Measurements from ENCODE around the gene PPIL1. TPM values are rescaled to one million over a fixed set of nuclear protein-coding genes. Genes with fewer than 3 reads are reported as not detected.
A peak's percentile ranks its signal among the peaks of the same experiment; 100 is the strongest.

Gene PPIL1
- polyA plus RNA-seq, 3 donors = 2.0 to 7.6 (median 5.9) TPM

DNA sequence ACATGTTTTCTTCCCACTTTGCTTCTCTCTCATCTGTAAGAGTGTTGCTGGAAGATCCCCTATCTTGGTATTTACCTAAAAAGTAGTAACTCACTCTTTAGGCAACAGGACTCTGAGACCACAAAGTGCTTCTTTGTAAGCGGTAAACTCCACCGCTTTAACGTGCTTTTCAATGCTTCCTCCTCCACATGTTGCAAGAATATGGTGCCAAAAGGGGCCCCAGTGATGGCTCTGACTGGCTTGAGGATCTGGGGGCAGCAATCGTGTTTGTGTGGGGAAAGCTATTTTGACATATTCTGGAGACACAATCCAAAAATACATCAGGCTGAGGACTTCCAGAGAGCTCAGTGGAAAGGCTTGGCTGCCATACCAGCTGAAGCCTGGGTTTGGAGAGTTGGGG, 23.0 kb downstream of the PPIL1 start:
- Histone ChIP-seq H3K4me3 (replicated peaks in 1 of 3; ENCODE audit: low read depth in 2 of 3, low read length in 3 of 3) (no peak overlapping the region), H3K9me3 (replicated peaks in 1 of 2; ENCODE audit: control insufficient read depth in 1 of 2, insufficient read depth in 1 of 2, low read length in 2 of 2) (peaks cover 4 to 7% of the 10 kb centered on the region in 2 donors), H4K20me1 (ENCODE audit: insufficient read depth, low read length) (no peaks in the 10 kb centered on the region), H3K4me2 (replicated peaks; ENCODE audit: extremely low read depth, low read length, poor library complexity, severe bottlenecking) (no peak overlapping the region), H3K79me2 (ENCODE audit: insufficient read depth, low read length) (no peaks in the 10 kb centered on the region), H3K27me3 (ENCODE audit: control insufficient read depth in 2 of 2, insufficient read depth in 2 of 2, low read length in 2 of 2) (no peaks in the 10 kb centered on the region), H3K27ac (ENCODE audit: low read depth in 1 of 2, low read length in 2 of 2) (no peak overlapping the region), H3K9ac (ENCODE audit: insufficient read depth, low read length, poor library complexity, severe bottlenecking) (no peak overlapping the region), H3K4me1 (ENCODE audit: control insufficient read depth in 1 of 2, insufficient read depth in 2 of 2, low read length in 2 of 2) (peaks cover 49 to 55% of the 10 kb centered on the region in 2 donors), H3K36me3 (replicated peaks in 1 of 2; ENCODE audit: control insufficient read depth in 1 of 2, insufficient read depth in 2 of 2, low read length in 2 of 2) (peaks cover 6 to 18% of the 10 kb centered on the region in 2 donors), H2AFZ (ENCODE audit: insufficient read depth, low read depth, low read length, poor library complexity, severe bottlenecking) (peak overlapping the region; percentile 7)
- Mint-ChIP-seq H3K36me3 (peaks cover 32 to 38% of the 10 kb centered on the region in 2 donors), H3K4me3 (no peak overlapping the region), H3K27ac (peak overlapping the region in 6 of 7 donors; percentile 0 to 94 (median 80)), H3K4me1 (peaks cover 59% of the 10 kb centered on the region), H3K9me3 (peaks cover 14 to 25% (median 22%) of the 10 kb centered on the region in 7 donors), H3K27me3 (ENCODE audit: low read depth in 3 of 3) (peaks cover 3 to 9% (median 6%) of the 10 kb centered on the region in 3 donors)
- intact Hi-C loops (cut with micrococcal nuclease) = loop anchor here (5.0 kb wide), 3 partner anchors 36 to 169 kb away; partner anchors contain the start of gene C6orf89 (in 1 of the 2)
- TF ChIP-seq, protein P1, sequence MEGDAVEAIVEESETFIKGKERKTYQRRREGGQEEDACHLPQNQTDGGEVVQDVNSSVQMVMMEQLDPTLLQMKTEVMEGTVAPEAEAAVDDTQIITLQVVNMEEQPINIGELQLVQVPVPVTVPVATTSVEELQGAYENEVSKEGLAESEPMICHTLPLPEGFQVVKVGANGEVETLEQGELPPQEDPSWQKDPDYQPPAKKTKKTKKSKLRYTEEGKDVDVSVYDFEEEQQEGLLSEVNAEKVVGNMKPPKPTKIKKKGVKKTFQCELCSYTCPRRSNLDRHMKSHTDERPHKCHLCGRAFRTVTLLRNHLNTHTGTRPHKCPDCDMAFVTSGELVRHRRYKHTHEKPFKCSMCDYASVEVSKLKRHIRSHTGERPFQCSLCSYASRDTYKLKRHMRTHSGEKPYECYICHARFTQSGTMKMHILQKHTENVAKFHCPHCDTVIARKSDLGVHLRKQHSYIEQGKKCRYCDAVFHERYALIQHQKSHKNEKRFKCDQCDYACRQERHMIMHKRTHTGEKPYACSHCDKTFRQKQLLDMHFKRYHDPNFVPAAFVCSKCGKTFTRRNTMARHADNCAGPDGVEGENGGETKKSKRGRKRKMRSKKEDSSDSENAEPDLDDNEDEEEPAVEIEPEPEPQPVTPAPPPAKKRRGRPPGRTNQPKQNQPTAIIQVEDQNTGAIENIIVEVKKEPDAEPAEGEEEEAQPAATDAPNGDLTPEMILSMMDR (IDR thresholded peaks at IDR 0.05) = no peak
- DNase-seq = no peak
- WGBS (ENCODE audit: insufficient coverage) = no CpG with 5 or more reads among the region's 4 CpGs

DNA sequence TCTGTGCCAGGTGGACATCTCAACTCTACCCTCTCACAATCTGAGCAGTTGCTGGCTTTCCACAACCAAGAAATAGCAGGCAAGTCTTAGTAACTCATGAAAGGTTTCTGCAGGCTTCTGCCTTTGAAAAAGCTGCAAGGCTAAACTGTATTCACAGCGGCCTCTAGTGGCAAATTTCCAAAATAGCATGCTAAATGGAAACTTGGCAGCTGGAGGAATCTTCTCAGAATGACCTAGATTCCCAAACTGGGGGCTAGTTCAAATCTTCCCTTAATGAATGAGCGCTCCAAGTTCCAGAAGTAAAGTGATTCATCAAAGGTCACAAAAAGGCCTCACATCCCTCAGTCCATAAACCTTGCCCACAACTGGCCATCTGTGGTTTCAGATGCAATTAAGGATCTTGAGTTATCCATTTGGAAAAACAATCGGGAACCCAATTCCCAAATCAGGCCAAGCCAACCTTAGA, 23.4 kb downstream of the PPIL1 start:
- peak overlapping the region in 1 of 2 donors; percentile 30 for H3K4me3 Mint-ChIP-seq
- H2AFZ ChIP-seq (ENCODE audit: insufficient read depth, low read depth, low read length, poor library complexity, severe bottlenecking) = peak overlapping the region; percentile 7
- peaks cover 14 to 25% (median 22%) of the 10 kb centered on the region in 7 donors for H3K9me3 Mint-ChIP-seq
- TF ChIP-seq, protein P1 (IDR thresholded peaks at IDR 0.05) = peak; percentile 84
- intact Hi-C loops (cut with micrococcal nuclease) = loop anchor here (5.0 kb wide), 3 partner anchors 36 to 169 kb away; partner anchors contain the start of gene C6orf89 (in 1 of the 2)
- H3K9ac ChIP-seq (ENCODE audit: insufficient read depth, low read length, poor library complexity, severe bottlenecking) = no peak overlapping the region
- no peak overlapping the region for H3K27ac ChIP-seq (ENCODE audit: low read depth in 1 of 2, low read length in 2 of 2)
- H3K4me1 Mint-ChIP-seq = peaks cover 59% of the 10 kb centered on the region
- H3K79me2 ChIP-seq (ENCODE audit: insufficient read depth, low read length) = no peaks in the 10 kb centered on the region
- peaks cover 3 to 9% (median 6%) of the 10 kb centered on the region in 3 donors for H3K27me3 Mint-ChIP-seq (ENCODE audit: low read depth in 3 of 3)
- peak overlapping the region in 1 of 7 donors; percentile 94 for H3K27ac Mint-ChIP-seq
- H3K36me3 Mint-ChIP-seq = peaks cover 28 to 34% of the 10 kb centered on the region in 2 donors
- no peaks in the 10 kb centered on the region for H3K27me3 ChIP-seq (ENCODE audit: control insufficient read depth in 2 of 2, insufficient read depth in 2 of 2, low read length in 2 of 2)
- peaks cover 49 to 55% of the 10 kb centered on the region in 2 donors for H3K4me1 ChIP-seq (ENCODE audit: control insufficient read depth in 1 of 2, insufficient read depth in 2 of 2, low read length in 2 of 2)
- H3K9me3 ChIP-seq (replicated peaks in 1 of 2; ENCODE audit: control insufficient read depth in 1 of 2, insufficient read depth in 1 of 2, low read length in 2 of 2) = peaks cover 4 to 7% of the 10 kb centered on the region in 2 donors
- no peaks in the 10 kb centered on the region for H4K20me1 ChIP-seq (ENCODE audit: insufficient read depth, low read length)
- H3K36me3 ChIP-seq (replicated peaks in 1 of 2; ENCODE audit: control insufficient read depth in 1 of 2, insufficient read depth in 2 of 2, low read length in 2 of 2) = peaks cover 6 to 14% of the 10 kb centered on the region in 2 donors
- DNase-seq = peak; percentile 41 to 69 (median 58)
- WGBS (ENCODE audit: insufficient coverage) = no CpG with 5 or more reads among the region's 3 CpGs
- H3K4me2 ChIP-seq (replicated peaks; ENCODE audit: extremely low read depth, low read length, poor library complexity, severe bottlenecking) = no peak overlapping the region
- H3K4me3 ChIP-seq (replicated peaks in 1 of 3; ENCODE audit: low read depth in 2 of 3, low read length in 3 of 3) = no peak overlapping the region
